ENCODE results near the gene TMEM109. TPM values are rescaled to one million over a fixed set of nuclear protein-coding genes. Genes with fewer than 3 reads are reported as not detected.

The TMEM109 gene
- polyA plus RNA-seq, 1 donor from 2014 or later = 1.8 TPM

GRCh38 chr11:60934124-60934789 lies 20.3 kb downstream of the TMEM109 start:
- H3K4me3 ChIP-seq (ENCODE audit: low read length) = no peak overlapping the region
- H3K79me2 ChIP-seq (replicated peaks; ENCODE audit: insufficient read depth, low read length) = no peaks in the 10 kb centered on the region
- TF ChIP-seq TAF1 (IDR thresholded peaks at IDR 0.05; ENCODE audit: low read depth) (no peak), POLR2AphosphoS5 (IDR thresholded peaks at IDR 0.05) (no peak), REST (IDR thresholded peaks at IDR 0.05; ENCODE audit: borderline replicate concordance) (no peak), SMC3 (conservative IDR thresholded peaks at IDR 0.05; ENCODE audit: poor library complexity) (no peak), CTCF (IDR thresholded peaks at IDR 0.05; ENCODE audit: poor library complexity, severe bottlenecking) (no peak), MXI1 (conservative IDR thresholded peaks at IDR 0.05; ENCODE audit: poor library complexity, severe bottlenecking) (no peak), EZH2 (IDR thresholded peaks at IDR 0.05; ENCODE audit: borderline replicate concordance, insufficient read depth, low read length, poor library complexity, severe bottlenecking) (no peak), EP300 (conservative IDR thresholded peaks at IDR 0.05; ENCODE audit: poor library complexity, severe bottlenecking) (no peak), RAD21 (conservative IDR thresholded peaks at IDR 0.05) (no peak)
- H3K9me3 ChIP-seq (ENCODE audit: low read length) = no peaks in the 10 kb centered on the region
- H3F3A ChIP-seq (ENCODE audit: insufficient read depth, low read length, poor library complexity, severe bottlenecking) = no peaks in the 10 kb centered on the region
- H3K27ac ChIP-seq (ENCODE audit: low read length) = no peak overlapping the region
- no peaks in the 10 kb centered on the region for H3K36me3 ChIP-seq (ENCODE audit: insufficient read depth, low read length)
- no peak overlapping the region for H3K9ac ChIP-seq (ENCODE audit: low read length)
- no peaks in the 10 kb centered on the region for H4K20me1 ChIP-seq (ENCODE audit: insufficient read depth)
- no peaks in the 10 kb centered on the region for H3K9me2 ChIP-seq (ENCODE audit: insufficient read depth, low read length)
- H2AFZ ChIP-seq (ENCODE audit: low read depth, low read length) = no peak overlapping the region
- H3K27me3 ChIP-seq (ENCODE audit: insufficient read depth, low read depth, low read length) = no peaks in the 10 kb centered on the region
- H3K4me2 ChIP-seq (ENCODE audit: low read length) = no peak overlapping the region

GRCh38 chr11:60934790-60935605 lies 21.0 kb downstream of the TMEM109 start:
- TF ChIP-seq POLR2AphosphoS5 (IDR thresholded peaks at IDR 0.05) (no peak), CTCF (IDR thresholded peaks at IDR 0.05; ENCODE audit: poor library complexity, severe bottlenecking) (no peak), REST (IDR thresholded peaks at IDR 0.05; ENCODE audit: borderline replicate concordance) (no peak), TAF1 (IDR thresholded peaks at IDR 0.05; ENCODE audit: low read depth) (no peak), SMC3 (conservative IDR thresholded peaks at IDR 0.05; ENCODE audit: poor library complexity) (no peak), MXI1 (conservative IDR thresholded peaks at IDR 0.05; ENCODE audit: poor library complexity, severe bottlenecking) (no peak), EP300 (conservative IDR thresholded peaks at IDR 0.05; ENCODE audit: poor library complexity, severe bottlenecking) (no peak), RAD21 (conservative IDR thresholded peaks at IDR 0.05) (no peak), EZH2 (IDR thresholded peaks at IDR 0.05; ENCODE audit: borderline replicate concordance, insufficient read depth, low read length, poor library complexity, severe bottlenecking) (no peak)
- Histone ChIP-seq H3K9ac (ENCODE audit: low read length) (no peak overlapping the region), H3K27ac (ENCODE audit: low read length) (no peak overlapping the region), H3K27me3 (ENCODE audit: insufficient read depth, low read depth, low read length) (no peaks in the 10 kb centered on the region), H3K9me3 (ENCODE audit: low read length) (no peaks in the 10 kb centered on the region), H3K36me3 (ENCODE audit: insufficient read depth, low read length) (no peaks in the 10 kb centered on the region), H4K20me1 (ENCODE audit: insufficient read depth) (no peaks in the 10 kb centered on the region), H3F3A (ENCODE audit: insufficient read depth, low read length, poor library complexity, severe bottlenecking) (no peaks in the 10 kb centered on the region), H3K79me2 (replicated peaks; ENCODE audit: insufficient read depth, low read length) (no peaks in the 10 kb centered on the region), H2AFZ (ENCODE audit: low read depth, low read length) (no peak overlapping the region), H3K4me3 (ENCODE audit: low read length) (no peak overlapping the region), H3K4me2 (ENCODE audit: low read length) (no peak overlapping the region), H3K9me2 (ENCODE audit: insufficient read depth, low read length) (no peaks in the 10 kb centered on the region)

Data from neural cell (in vitro differentiated cells).